ENCODE data around the gene DCDC2. TPM values are rescaled to one million over a fixed set of nuclear protein-coding genes. Genes with fewer than 3 reads are reported as not detected.

Gene DCDC2
- total RNA-seq, 1 experiment from 2014 or later, result not detected

Other genes with a start within 250 kb of the DCDC2 start
- gene NRSN1, start 231.8 kb downstream of the DCDC2 start, total RNA-seq (2014; rRNA removed; shearing (Covaris generic); ENCODE audit: low replicate concordance), result not detected in 2 replicates
- gene MRS2, start 44.9 kb upstream of the DCDC2 start, total RNA-seq (2014; rRNA removed; shearing (Covaris generic); ENCODE audit: low replicate concordance), result 9.6 and 13.3 TPM in 2 replicates
- gene GPLD1, start 131.5 kb upstream of the DCDC2 start, total RNA-seq (2014; rRNA removed; shearing (Covaris generic); ENCODE audit: low replicate concordance), result not detected in 2 replicates
- gene ALDH5A1, start 136.9 kb upstream of the DCDC2 start, total RNA-seq (2014; rRNA removed; shearing (Covaris generic); ENCODE audit: low replicate concordance), result 1.1 and 1.5 TPM in 2 replicates